HCT116 (cell line): ENCODE data around the gene SEL1L3. TPM values are rescaled to one million over a fixed set of nuclear protein-coding genes. Genes with fewer than 3 reads are reported as not detected.

Source experiments
- ATAC-seq: fragments of 200-7000 bp; cut with Tn5 transposase; 2 replicates; pipeline ENCODE4 v1.9.1; 2020; ENCODE audit warnings: mild to moderate bottlenecking, moderate library complexity
- BruUV-seq: library from RNA; stranded (reverse); fragments of 400-500 nt; replicated peaks from 2 replicates; lab custom pipeline; 2021; lab: Mats Ljungman, UMichigan
- CTCF ChIA-PET: fragments of 300-600 bp; sonication (Branson Sonifier 250); formaldehyde crosslinking; loops from one replicate; lab custom pipeline; 2021; ENCODE audit warnings: antibody characterized with exemption; lab: Charles Lee
- POLR2A ChIA-PET: fragments of 300-600, 350-600 bp; sonication (Branson Sonifier 250); formaldehyde crosslinking; loops from one replicate; lab custom pipeline; 2021; ENCODE audit warnings: antibody characterized with exemption; lab: Charles Lee
- RAD21 ChIA-PET, 2 experiments: fragments of 300-600 bp; sonication (Branson Sonifier 250); formaldehyde crosslinking; loops; one replicate each; lab custom pipeline; 2023; ENCODE audit warnings: low total read pairs in 2 of 2; ENCODE audit not compliant: uncharacterized antibody in 2 of 2, unreplicated experiment in 2 of 2, low non-redundant PET in 1 of 2; lab: Charles Lee
- DNase-seq: peaks from one replicate; pipeline ENCODE4 v3.0.0-alpha.2; 2010; ENCODE audit warnings: low read depth, low spot score
- H2AFZ ChIP-seq: fragments of 200-600 bp; shearing (Covaris generic), sonication (generic); 2 replicates; pipeline ENCODE4 v1.6.1; 2017; ENCODE audit warnings: low read depth, mixed run types, mixed read lengths, antibody characterized with exemption, low read length; ENCODE audit not compliant: poor library complexity, severe bottlenecking
- H3K27ac ChIP-seq: 2 replicates; pipeline ENCODE4 v1.5.1; 2012; ENCODE audit warnings: low read depth, low read length
- H3K27me3 ChIP-seq: fragments of 200-600 bp; sonication (generic); 2 replicates; pipeline ENCODE4 v1.6.1; 2016; ENCODE audit warnings: mixed run types, low read length, mixed read lengths; ENCODE audit not compliant: insufficient read depth
- H3K36me3 ChIP-seq, 2 experiments: fragments of 200-500 bp in 1 of 2; fragments of 200-600 bp in 1 of 2; sonication (Bioruptor generic) in 1 of 2; sonication (generic) in 1 of 2; 2 replicates each; pipeline versions ENCODE4 v1.5.1 to v1.6.1; 2014 to 2016; ENCODE audit warnings: low read length in 2 of 2, inconsistent platforms in 1 of 2, mixed read lengths in 1 of 2, mixed run types in 1 of 2; ENCODE audit not compliant: insufficient read depth in 2 of 2, control insufficient read depth in 1 of 2
- H3K4me1 ChIP-seq, 2 experiments: fragments of 200-600 bp in 1 of 2; sonication (generic) in 1 of 2; 2 replicates each; pipeline versions ENCODE4 v1.5.1 to v1.6.1; 2012 to 2017; ENCODE audit warnings: low read length in 2 of 2, inconsistent platforms in 1 of 2, mild to moderate bottlenecking in 1 of 2, mixed read lengths in 1 of 2, mixed run types in 1 of 2, moderate library complexity in 1 of 2; ENCODE audit not compliant: insufficient read depth in 2 of 2, control insufficient read depth in 1 of 2
- H3K4me2 ChIP-seq: fragments of 200-600 bp; sonication (generic); 2 replicates; pipeline ENCODE4 v1.6.1; 2017; ENCODE audit warnings: mixed run types, low read length, mixed read lengths
- H3K4me3 ChIP-seq, 2 experiments: fragments of 200-600 bp in 1 of 2; sonication (generic) in 1 of 2; replicated peaks in 1 of 2; 2 replicates each; pipeline ENCODE4 v1.5.1; 2011 to 2016; ENCODE audit warnings: low read length in 2 of 2, control low read depth in 1 of 2, low read depth in 1 of 2, mild to moderate bottlenecking in 1 of 2, mixed read lengths in 1 of 2, mixed run types in 1 of 2
- H3K79me2 ChIP-seq: fragments of 200-600 bp; sonication (generic); 2 replicates; pipeline ENCODE4 v1.6.1; 2017; ENCODE audit warnings: mild to moderate bottlenecking, mixed run types, low read length, moderate library complexity, mixed read lengths; ENCODE audit not compliant: insufficient read depth
- H3K9ac ChIP-seq: fragments of 200-600 bp; sonication (generic); 2 replicates; pipeline ENCODE4 v1.6.1; 2016; ENCODE audit warnings: low read length, mixed read lengths
- H3K9me2 ChIP-seq: fragments of 200-600 bp; sonication (generic), shearing (Covaris generic); 2 replicates; pipeline ENCODE4 v1.6.1; 2017; ENCODE audit warnings: mixed run types, mild to moderate bottlenecking, moderate library complexity; ENCODE audit not compliant: insufficient read depth
- H3K9me3 ChIP-seq, 2 experiments: fragments of 200-500 bp in 1 of 2; fragments of 200-600 bp in 1 of 2; sonication (Bioruptor generic) in 1 of 2; sonication (generic) in 1 of 2; 2 replicates each; pipeline ENCODE4 v1.6.1; 2014 to 2017; ENCODE audit warnings: low read length in 2 of 2, mixed read lengths in 2 of 2, inconsistent platforms in 1 of 2, low read depth in 1 of 2, mild to moderate bottlenecking in 1 of 2, mixed run types in 1 of 2, moderate library complexity in 1 of 2; ENCODE audit not compliant: control insufficient read depth in 1 of 2, insufficient read depth in 1 of 2
- H4K20me1 ChIP-seq: fragments of 200-600 bp; sonication (generic), shearing (Covaris generic); 2 replicates; pipeline ENCODE4 v1.6.1; 2017; ENCODE audit warnings: mixed run types, mild to moderate bottlenecking, moderate library complexity; ENCODE audit not compliant: insufficient read depth
- CBX3 ChIP-seq: IDR thresholded peaks from 2 replicates; pipeline ENCODE4 v1.6.1; 2012; ENCODE audit warnings: low read depth
- CEBPB ChIP-seq: IDR thresholded peaks from 2 replicates; pipeline ENCODE4 v1.6.1; 2012; ENCODE audit warnings: low read depth
- EGR1 ChIP-seq: IDR thresholded peaks from 2 replicates; pipeline ENCODE4 v1.6.1; 2012; ENCODE audit warnings: low read depth
- EZH2phosphoT487 ChIP-seq: fragments of 200-600 bp; IDR thresholded peaks from 2 replicates; pipeline ENCODE4 v1.6.1; 2018; ENCODE audit warnings: antibody characterized with exemption, borderline replicate concordance
- FOSL1 ChIP-seq: IDR thresholded peaks from 2 replicates; pipeline ENCODE4 v1.6.1; 2012; ENCODE audit warnings: low read depth
- POLR2A ChIP-seq: IDR thresholded peaks from 2 replicates; pipeline ENCODE4 v1.7.0; 2011; ENCODE audit warnings: borderline replicate concordance; ENCODE audit not compliant: insufficient read depth, insufficient read length; ENCODE audit errors: extremely low read depth
- POLR2AphosphoS5 ChIP-seq: IDR thresholded peaks from 2 replicates; pipeline ENCODE4 v1.6.1; 2011; ENCODE audit warnings: mild to moderate bottlenecking, low read depth, low read length, moderate library complexity
- SP1 ChIP-seq: IDR thresholded peaks from 2 replicates; pipeline ENCODE4 v1.6.1; 2012; ENCODE audit warnings: low read depth
- SRF ChIP-seq: IDR thresholded peaks from 2 replicates; pipeline ENCODE4 v1.6.1; 2012; ENCODE audit warnings: low read depth
- TCF7L2 ChIP-seq: IDR thresholded peaks from 2 replicates; pipeline ENCODE4 v1.7.0; 2011; ENCODE audit warnings: borderline replicate concordance, inconsistent platforms; ENCODE audit not compliant: insufficient read depth, insufficient read length; ENCODE audit errors: extremely low read depth
- YY1 ChIP-seq: IDR thresholded peaks from 2 replicates; pipeline ENCODE4 v1.6.1; 2011; ENCODE audit warnings: low read length, low read depth, moderate library complexity, mild to moderate bottlenecking; ENCODE audit not compliant: insufficient replicate concordance; ENCODE audit errors: extremely low read depth
- ZNF274 ChIP-seq: fragments of 200-500 bp; sonication (Bioruptor generic); IDR thresholded peaks from 2 replicates; pipeline ENCODE4 v1.6.1; 2014; ENCODE audit warnings: mild to moderate bottlenecking, low read depth, low read length, inconsistent platforms
- intact Hi-C: fragments of 100-400 bp; cut with micrococcal nuclease; formaldehyde crosslinking; loops from 2 replicates; pipeline ENCODE4 v1.10.0; 2022
- total RNA-seq: library from RNA; stranded (reverse); gene quantifications from one replicate; pipeline ENCODE4 v1.2.1, GENCODE V29; 2021; ENCODE audit not compliant: unreplicated experiment
- TF ChIP-seq, protein P1 (sequence below): IDR thresholded peaks from 2 replicates; pipeline ENCODE4 v1.6.1; 2012; ENCODE audit warnings: low read depth
- TF ChIP-seq, protein P2 (sequence below): IDR thresholded peaks from 2 replicates; pipeline ENCODE4 v1.6.1; 2011; ENCODE audit warnings: mild to moderate bottlenecking, low read length, moderate library complexity; ENCODE audit not compliant: insufficient replicate concordance; ENCODE audit errors: extremely low read depth
- TF ChIP-seq, protein P3 (sequence below): IDR thresholded peaks from 2 replicates; pipeline ENCODE4 v1.6.1; 2012
- TF ChIP-seq, protein P4 (sequence below): IDR thresholded peaks from 2 replicates; pipeline ENCODE4 v1.6.1; 2012
- TF ChIP-seq, protein P5 (sequence below), 3 experiments: fragments of 200-600 bp in 1 of 3; sonication (generic) in 1 of 3; IDR thresholded peaks in 2 of 3; conservative IDR thresholded peaks in 1 of 3; 2 replicates each; pipeline ENCODE4 v1.5.1; 2012 to 2017; ENCODE audit warnings: low read depth in 2 of 3, low read length in 2 of 3, antibody characterized with exemption in 1 of 3, borderline replicate concordance in 1 of 3, control low read depth in 1 of 3, mild to moderate bottlenecking in 1 of 3, mixed read lengths in 1 of 3, mixed run types in 1 of 3, moderate library complexity in 1 of 3; ENCODE audit not compliant: insufficient read depth in 1 of 3

The SEL1L3 gene
- total RNA-seq, 1 experiment from 2014 or later: 45.0 TPM

DNA sequence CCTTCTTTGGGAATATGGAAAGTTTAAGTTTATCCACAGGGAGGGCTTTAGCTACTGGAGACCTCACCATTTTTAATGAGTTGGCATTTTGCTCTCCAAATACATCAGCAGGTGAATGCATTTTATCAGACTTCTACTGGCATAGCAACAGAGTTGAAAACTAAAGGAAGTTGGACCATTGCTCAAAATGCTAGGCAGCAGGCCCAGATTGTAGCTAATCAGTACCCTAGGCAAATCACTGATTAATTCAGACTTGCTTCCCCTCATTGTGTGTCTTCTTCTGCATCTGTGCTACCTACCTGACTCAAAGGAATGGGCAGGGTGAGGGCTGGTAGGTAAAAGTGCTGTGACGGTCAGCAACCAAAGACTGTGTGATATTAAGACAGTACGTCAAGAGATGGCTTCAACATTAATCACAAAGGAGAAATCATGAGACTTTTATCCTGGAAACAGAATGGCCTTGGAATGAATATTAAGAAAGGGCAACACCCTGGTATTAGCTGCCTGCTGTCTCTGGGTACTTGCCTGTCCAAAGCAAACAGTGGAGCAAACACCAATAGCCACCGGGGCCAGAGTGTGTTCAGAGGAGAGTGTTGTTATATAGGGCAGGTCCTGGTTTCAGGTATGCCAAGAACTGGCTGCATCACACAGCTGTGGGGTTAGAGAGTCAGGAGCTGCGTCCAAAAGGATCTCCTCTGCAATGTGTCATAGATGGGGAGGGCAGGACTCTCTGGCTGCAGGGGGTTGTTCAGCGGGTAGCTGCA is 34.2 kb upstream of the SEL1L3 start:
- TF ChIP-seq EZH2phosphoT487 (no peak), CEBPB (no peak), CBX3 (no peak), ZNF274 (no peak), POLR2A (no peak), SP1 (no peak), SRF (no peak), POLR2AphosphoS5 (no peak), FOSL1 (no peak), YY1 (no peak), TCF7L2 (no peak), EGR1 (no peak)
- TF ChIP-seq, protein P1, sequence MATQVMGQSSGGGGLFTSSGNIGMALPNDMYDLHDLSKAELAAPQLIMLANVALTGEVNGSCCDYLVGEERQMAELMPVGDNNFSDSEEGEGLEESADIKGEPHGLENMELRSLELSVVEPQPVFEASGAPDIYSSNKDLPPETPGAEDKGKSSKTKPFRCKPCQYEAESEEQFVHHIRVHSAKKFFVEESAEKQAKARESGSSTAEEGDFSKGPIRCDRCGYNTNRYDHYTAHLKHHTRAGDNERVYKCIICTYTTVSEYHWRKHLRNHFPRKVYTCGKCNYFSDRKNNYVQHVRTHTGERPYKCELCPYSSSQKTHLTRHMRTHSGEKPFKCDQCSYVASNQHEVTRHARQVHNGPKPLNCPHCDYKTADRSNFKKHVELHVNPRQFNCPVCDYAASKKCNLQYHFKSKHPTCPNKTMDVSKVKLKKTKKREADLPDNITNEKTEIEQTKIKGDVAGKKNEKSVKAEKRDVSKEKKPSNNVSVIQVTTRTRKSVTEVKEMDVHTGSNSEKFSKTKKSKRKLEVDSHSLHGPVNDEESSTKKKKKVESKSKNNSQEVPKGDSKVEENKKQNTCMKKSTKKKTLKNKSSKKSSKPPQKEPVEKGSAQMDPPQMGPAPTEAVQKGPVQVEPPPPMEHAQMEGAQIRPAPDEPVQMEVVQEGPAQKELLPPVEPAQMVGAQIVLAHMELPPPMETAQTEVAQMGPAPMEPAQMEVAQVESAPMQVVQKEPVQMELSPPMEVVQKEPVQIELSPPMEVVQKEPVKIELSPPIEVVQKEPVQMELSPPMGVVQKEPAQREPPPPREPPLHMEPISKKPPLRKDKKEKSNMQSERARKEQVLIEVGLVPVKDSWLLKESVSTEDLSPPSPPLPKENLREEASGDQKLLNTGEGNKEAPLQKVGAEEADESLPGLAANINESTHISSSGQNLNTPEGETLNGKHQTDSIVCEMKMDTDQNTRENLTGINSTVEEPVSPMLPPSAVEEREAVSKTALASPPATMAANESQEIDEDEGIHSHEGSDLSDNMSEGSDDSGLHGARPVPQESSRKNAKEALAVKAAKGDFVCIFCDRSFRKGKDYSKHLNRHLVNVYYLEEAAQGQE: no peak
- TF ChIP-seq, protein P2, sequence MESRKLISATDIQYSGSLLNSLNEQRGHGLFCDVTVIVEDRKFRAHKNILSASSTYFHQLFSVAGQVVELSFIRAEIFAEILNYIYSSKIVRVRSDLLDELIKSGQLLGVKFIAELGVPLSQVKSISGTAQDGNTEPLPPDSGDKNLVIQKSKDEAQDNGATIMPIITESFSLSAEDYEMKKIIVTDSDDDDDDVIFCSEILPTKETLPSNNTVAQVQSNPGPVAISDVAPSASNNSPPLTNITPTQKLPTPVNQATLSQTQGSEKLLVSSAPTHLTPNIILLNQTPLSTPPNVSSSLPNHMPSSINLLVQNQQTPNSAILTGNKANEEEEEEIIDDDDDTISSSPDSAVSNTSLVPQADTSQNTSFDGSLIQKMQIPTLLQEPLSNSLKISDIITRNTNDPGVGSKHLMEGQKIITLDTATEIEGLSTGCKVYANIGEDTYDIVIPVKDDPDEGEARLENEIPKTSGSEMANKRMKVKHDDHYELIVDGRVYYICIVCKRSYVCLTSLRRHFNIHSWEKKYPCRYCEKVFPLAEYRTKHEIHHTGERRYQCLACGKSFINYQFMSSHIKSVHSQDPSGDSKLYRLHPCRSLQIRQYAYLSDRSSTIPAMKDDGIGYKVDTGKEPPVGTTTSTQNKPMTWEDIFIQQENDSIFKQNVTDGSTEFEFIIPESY: no peak
- TF ChIP-seq, protein P3, sequence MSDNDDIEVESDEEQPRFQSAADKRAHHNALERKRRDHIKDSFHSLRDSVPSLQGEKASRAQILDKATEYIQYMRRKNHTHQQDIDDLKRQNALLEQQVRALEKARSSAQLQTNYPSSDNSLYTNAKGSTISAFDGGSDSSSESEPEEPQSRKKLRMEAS: no peak
- TF ChIP-seq, protein P4, sequence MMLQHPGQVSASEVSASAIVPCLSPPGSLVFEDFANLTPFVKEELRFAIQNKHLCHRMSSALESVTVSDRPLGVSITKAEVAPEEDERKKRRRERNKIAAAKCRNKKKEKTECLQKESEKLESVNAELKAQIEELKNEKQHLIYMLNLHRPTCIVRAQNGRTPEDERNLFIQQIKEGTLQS: no peak
- TF ChIP-seq, protein P5, sequence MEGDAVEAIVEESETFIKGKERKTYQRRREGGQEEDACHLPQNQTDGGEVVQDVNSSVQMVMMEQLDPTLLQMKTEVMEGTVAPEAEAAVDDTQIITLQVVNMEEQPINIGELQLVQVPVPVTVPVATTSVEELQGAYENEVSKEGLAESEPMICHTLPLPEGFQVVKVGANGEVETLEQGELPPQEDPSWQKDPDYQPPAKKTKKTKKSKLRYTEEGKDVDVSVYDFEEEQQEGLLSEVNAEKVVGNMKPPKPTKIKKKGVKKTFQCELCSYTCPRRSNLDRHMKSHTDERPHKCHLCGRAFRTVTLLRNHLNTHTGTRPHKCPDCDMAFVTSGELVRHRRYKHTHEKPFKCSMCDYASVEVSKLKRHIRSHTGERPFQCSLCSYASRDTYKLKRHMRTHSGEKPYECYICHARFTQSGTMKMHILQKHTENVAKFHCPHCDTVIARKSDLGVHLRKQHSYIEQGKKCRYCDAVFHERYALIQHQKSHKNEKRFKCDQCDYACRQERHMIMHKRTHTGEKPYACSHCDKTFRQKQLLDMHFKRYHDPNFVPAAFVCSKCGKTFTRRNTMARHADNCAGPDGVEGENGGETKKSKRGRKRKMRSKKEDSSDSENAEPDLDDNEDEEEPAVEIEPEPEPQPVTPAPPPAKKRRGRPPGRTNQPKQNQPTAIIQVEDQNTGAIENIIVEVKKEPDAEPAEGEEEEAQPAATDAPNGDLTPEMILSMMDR (IDR thresholded peaks at IDR 0.05 in 2 of 3, conservative IDR thresholded peaks at IDR 0.05 in 1 of 3; ENCODE audit: borderline replicate concordance in 1 of 3, insufficient read depth in 1 of 3, low read depth in 2 of 3, low read length in 2 of 3): no peak
- TF ChIP-seq, all 23 proteins: peak for 0
- no peaks in the 10 kb centered on the region for H4K20me1 ChIP-seq
- H3K9ac ChIP-seq: no peak overlapping the region
- BruUV-seq: no TSS peak
- H3K36me3 ChIP-seq: no peaks in the 10 kb centered on the region
- no peaks in the 10 kb centered on the region for H3K79me2 ChIP-seq
- H3K9me2 ChIP-seq: no peaks in the 10 kb centered on the region
- H3K27me3 ChIP-seq: no peaks in the 10 kb centered on the region
- no peak overlapping the region for H3K4me2 ChIP-seq
- H3K4me1 ChIP-seq: no peaks in the 10 kb centered on the region
- no peak overlapping the region for H3K27ac ChIP-seq
- CTCF ChIA-PET: no interaction called here
- ATAC-seq (no peak), DNase-seq (no peak)
- no peak overlapping the region for H2AFZ ChIP-seq
- H3K9me3 ChIP-seq: no peaks in the 10 kb centered on the region
- RAD21 ChIA-PET: no interaction called here
- intact Hi-C loops: no loop called here
- no peak overlapping the region for H3K4me3 ChIP-seq
- POLR2A ChIA-PET: no interaction called here
